DND-41 (cell line): ENCODE data around the gene VPS33A.

Experiments used
- ATAC-seq: fragments of 200-7000 bp; cut with Tn5 transposase; 3 replicates; pipeline ENCODE4 v1.9.1; 2021; ENCODE audit warnings: low read depth; ENCODE audit not compliant: insufficient read depth
- DNase-seq: peaks from one replicate; pipeline ENCODE4 v3.0.0-alpha.2; 2020
- H2AFZ ChIP-seq: 2 replicates; pipeline ENCODE4 v1.6.0; 2012; ENCODE audit warnings: low read depth, low read length
- H3K27ac ChIP-seq: 2 replicates; pipeline ENCODE4 v1.5.1; 2012; ENCODE audit warnings: low read length, inconsistent platforms
- H3K27me3 ChIP-seq: fragments of 200-600 bp; sonication (generic); 2 replicates; pipeline ENCODE4 v1.6.0; 2012; ENCODE audit warnings: low read length, mild to moderate bottlenecking, inconsistent platforms; ENCODE audit not compliant: insufficient read depth, poor library complexity
- H3K36me3 ChIP-seq: 2 replicates; pipeline ENCODE4 v1.5.1; 2012; ENCODE audit warnings: low read length, inconsistent platforms; ENCODE audit not compliant: insufficient read depth
- H3K4me1 ChIP-seq: 2 replicates; pipeline ENCODE4 v1.5.1; 2012; ENCODE audit warnings: mild to moderate bottlenecking, low read length; ENCODE audit not compliant: insufficient read depth
- H3K4me2 ChIP-seq: 2 replicates; pipeline ENCODE4 v1.6.0; 2012; ENCODE audit warnings: mild to moderate bottlenecking, moderate library complexity, low read length, inconsistent platforms; ENCODE audit not compliant: insufficient read depth
- H3K4me3 ChIP-seq, 2 experiments: fragments of 200-600 bp in 1 of 2; shearing (Covaris generic) in 1 of 2; 2 replicates each; pipeline ENCODE4 v1.5.1; 2012 to 2016; ENCODE audit warnings: inconsistent platforms in 2 of 2, low read length in 2 of 2, mild to moderate bottlenecking in 2 of 2, low read depth in 1 of 2, moderate library complexity in 1 of 2
- H3K79me2 ChIP-seq: 2 replicates; pipeline ENCODE4 v1.6.0; 2012; ENCODE audit warnings: low read length, inconsistent platforms; ENCODE audit not compliant: insufficient read depth
- H3K9ac ChIP-seq: 2 replicates; pipeline ENCODE4 v1.6.0; 2012; ENCODE audit warnings: low read depth, mild to moderate bottlenecking, inconsistent platforms, low read length, moderate library complexity
- H3K9me3 ChIP-seq: 2 replicates; pipeline ENCODE4 v1.5.1; 2012; ENCODE audit warnings: low read length, moderate library complexity, mild to moderate bottlenecking, inconsistent platforms; ENCODE audit not compliant: insufficient read depth, severe bottlenecking
- H4K20me1 ChIP-seq: 2 replicates; pipeline ENCODE4 v1.6.0; 2012; ENCODE audit warnings: low read length; ENCODE audit not compliant: insufficient read depth
- CTCF ChIP-seq: IDR thresholded peaks from 2 replicates; pipeline ENCODE4 v1.5.1; 2012; ENCODE audit warnings: borderline replicate concordance, low read length, moderate library complexity, mild to moderate bottlenecking; ENCODE audit not compliant: poor library complexity, severe bottlenecking; ENCODE audit errors: extremely low read depth
- EZH2 ChIP-seq: IDR thresholded peaks from 3 replicates; pipeline ENCODE4 v1.6.1; 2012; ENCODE audit warnings: borderline replicate concordance, low read depth, mild to moderate bottlenecking, moderate library complexity, low read length, inconsistent platforms; ENCODE audit not compliant: severe bottlenecking

The VPS33A gene

GRCh38 chr12:122238861-122239260 is 27.4 kb downstream of the VPS33A start:
- peaks cover 36% of the 10 kb centered on the region for H3K36me3 ChIP-seq
- no peak overlapping the region for H3K27ac ChIP-seq
- no peak overlapping the region for H2AFZ ChIP-seq
- no peak for ATAC-seq
- TF ChIP-seq EZH2 (no peak), CTCF (no peak)
- no peaks in the 10 kb centered on the region for H3K27me3 ChIP-seq
- no peaks in the 10 kb centered on the region for H4K20me1 ChIP-seq
- no peak for DNase-seq
- H3K4me2 ChIP-seq: no peak overlapping the region
- no peak overlapping the region for H3K9ac ChIP-seq
- no peaks in the 10 kb centered on the region for H3K9me3 ChIP-seq
- H3K4me1 ChIP-seq: no peaks in the 10 kb centered on the region
- H3K79me2 ChIP-seq: no peaks in the 10 kb centered on the region
- no peak overlapping the region for H3K4me3 ChIP-seq

- no peaks in the 10 kb centered on the region for H3K4me1 ChIP-seq
- H3K4me2 ChIP-seq: no peak overlapping the region
- ATAC-seq (no peak), DNase-seq (no peak)
- H3K27ac ChIP-seq: no peak overlapping the region
- no peaks in the 10 kb centered on the region for H3K9me3 ChIP-seq
- no peak overlapping the region for H3K9ac ChIP-seq
- H2AFZ ChIP-seq: no peak overlapping the region
- H3K4me3 ChIP-seq: no peak overlapping the region
- no peak for TF ChIP-seq CTCF
- no peak for TF ChIP-seq EZH2
- H3K79me2 ChIP-seq: no peaks in the 10 kb centered on the region
- H3K36me3 ChIP-seq: peaks cover 44% of the 10 kb centered on the region
- H4K20me1 ChIP-seq: peaks cover 4% of the 10 kb centered on the region; the same call in 1 of the 2 replicates
- H3K27me3 ChIP-seq: no peaks in the 10 kb centered on the region
Measured at GRCh38 chr12:122235741-122236140, 30.6 kb downstream of the VPS33A start.

GRCh38 chr12:122232691-122233090 is 33.6 kb downstream of the VPS33A start:
- Histone ChIP-seq H3K79me2 (no peaks in the 10 kb centered on the region), H3K9ac (no peak overlapping the region), H3K4me1 (peaks cover 20% of the 10 kb centered on the region), H3K36me3 (peaks cover 41% of the 10 kb centered on the region), H2AFZ (no peak overlapping the region), H4K20me1 (peaks cover 11% of the 10 kb centered on the region; the same call in 1 of the 2 replicates), H3K27ac (no peak overlapping the region), H3K9me3 (no peaks in the 10 kb centered on the region), H3K4me2 (no peak overlapping the region), H3K27me3 (no peaks in the 10 kb centered on the region), H3K4me3 (no peak overlapping the region)
- ATAC-seq: no peak
- DNase-seq: no peak
- no peak for TF ChIP-seq EZH2
- TF ChIP-seq CTCF: no peak

GRCh38 chr12:122230798-122231197 is 35.5 kb downstream of the VPS33A start:
- Histone ChIP-seq H3K9me3 (no peaks in the 10 kb centered on the region), H3K79me2 (peaks cover under 1% of the 10 kb centered on the region; the same call in 1 of the 2 replicates), H3K36me3 (peaks cover 34% of the 10 kb centered on the region), H3K4me2 (no peak overlapping the region), H3K27me3 (no peaks in the 10 kb centered on the region), H2AFZ (no peak overlapping the region), H3K4me3 (no peak overlapping the region), H3K9ac (no peak overlapping the region), H4K20me1 (peaks cover 23% of the 10 kb centered on the region), H3K27ac (no peak overlapping the region), H3K4me1 (peaks cover 34% of the 10 kb centered on the region)
- DNase-seq (no peak), ATAC-seq (no peak)
- TF ChIP-seq CTCF (no peak), EZH2 (no peak)
